Activated CD4-positive, alpha-beta T cell treated with anti-CD3 and anti-CD28 coated beads, Interleukin-2, Interleukin-6, amounts not matched to agents 100 ng/mL and 50 ng/mL, durations not matched to agents 16 hours and 8 hours (primary cell): ENCODE data around the gene BRD9.
"Not testable (repeated sequence)": the region's sequence is repeated elsewhere in the genome, so short reads cannot be mapped to it uniquely, and the experiment has no call there.

Experiments
- DNase-seq: peaks from one replicate; pipeline ENCODE4 v3.0.0-alpha.2; 2020

Gene BRD9

GRCh38 chr5:856531-857425 lies 35.8 kb downstream of the BRD9 start:
- DNase-seq, result no peak

GRCh38 chr5:855771-856530 lies 36.6 kb downstream of the BRD9 start:
- no peak for DNase-seq

GRCh38 chr5:854966-855743 lies 37.4 kb downstream of the BRD9 start:
- DNase-seq, result no peak

- no peak for DNase-seq
Measured at GRCh38 chr5:854217-854616, 38.4 kb downstream of the BRD9 start.

GRCh38 chr5:853416-854090 lies 39.0 kb downstream of the BRD9 start:
- DNase-seq, result not testable (repeated sequence)

GRCh38 chr5:852431-853401 lies 39.9 kb downstream of the BRD9 start:
- DNase-seq, result no peak

- DNase-seq, result no peak
Measured at GRCh38 chr5:852018-852417, 40.6 kb downstream of the BRD9 start.

- DNase-seq, result no peak
Measured at GRCh38 chr5:851553-851952, 41.0 kb downstream of the BRD9 start.

GRCh38 chr5:851076-851475 lies 41.5 kb downstream of the BRD9 start:
- no peak for DNase-seq

GRCh38 chr5:850511-851006 lies 42.0 kb downstream of the BRD9 start, which contains the start of gene ZDHHC11:
TSS of gene ZDHHC11 (minus strand) at chr5:850986. CDS start at chr5:850602, 384 bp downstream.
- DNase-seq, result no peak

GRCh38 chr5:849651-850301 lies 42.8 kb downstream of the BRD9 start:
- DNase-seq, result no peak

GRCh38 chr5:848671-849111 lies 43.9 kb downstream of the BRD9 start:
- no peak for DNase-seq

- DNase-seq, result not testable (repeated sequence)
Measured at GRCh38 chr5:847736-848135, 44.9 kb downstream of the BRD9 start.

- DNase-seq, result not testable (repeated sequence)
Measured at GRCh38 chr5:847212-847611, 45.4 kb downstream of the BRD9 start.

GRCh38 chr5:846602-847091 lies 46.0 kb downstream of the BRD9 start:
- DNase-seq, result peak; percentile 30

- DNase-seq, result not testable (repeated sequence)
Measured at GRCh38 chr5:845676-846601, 46.7 kb downstream of the BRD9 start.

- DNase-seq, result not testable (repeated sequence)
Measured at GRCh38 chr5:845031-845675, 47.4 kb downstream of the BRD9 start.

GRCh38 chr5:844426-844825 lies 48.2 kb downstream of the BRD9 start:
- not testable (repeated sequence) for DNase-seq
